ENCODE results near the gene FGF22.

Gene FGF22

DNA sequence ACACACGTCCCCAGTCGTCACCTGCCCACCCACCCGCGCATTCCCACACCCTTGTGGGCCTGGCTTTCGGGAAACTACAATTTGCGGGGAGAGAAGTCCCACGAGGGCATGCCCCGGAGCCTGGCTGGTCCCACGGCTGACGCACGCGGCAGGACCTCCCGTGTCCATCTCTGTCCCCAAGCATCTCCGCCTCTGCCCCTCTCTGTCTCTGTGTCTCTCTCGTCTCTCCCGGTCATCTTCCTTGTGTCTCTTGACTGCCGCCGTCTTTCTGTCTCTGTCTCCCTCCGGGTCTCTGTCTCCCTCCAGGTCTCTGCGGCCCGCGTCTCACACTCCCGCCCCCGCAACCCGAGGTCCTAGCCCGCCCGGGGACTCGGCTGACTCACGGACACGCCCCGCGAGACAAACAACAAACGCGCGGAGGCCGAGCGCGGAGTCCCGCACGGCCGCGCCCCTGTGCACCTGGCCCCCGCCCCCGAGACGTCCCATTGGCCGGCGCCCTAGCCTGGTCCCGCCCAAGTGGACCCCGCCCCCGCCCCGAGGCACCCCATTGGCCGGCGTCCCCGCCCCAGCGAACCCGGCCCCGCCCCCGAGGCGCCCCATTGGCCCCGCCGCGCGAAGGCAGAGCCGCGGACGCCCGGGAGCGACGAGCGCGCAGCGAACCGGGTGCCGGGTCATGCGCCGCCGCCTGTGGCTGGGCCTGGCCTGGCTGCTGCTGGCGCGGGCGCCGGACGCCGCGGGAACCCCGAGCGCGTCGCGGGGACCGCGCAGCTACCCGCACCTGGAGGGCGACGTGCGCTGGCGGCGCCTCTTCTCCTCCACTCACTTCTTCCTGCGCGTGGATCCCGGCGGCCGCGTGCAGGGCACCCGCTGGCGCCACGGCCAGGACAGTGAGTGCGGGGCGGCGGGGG lies at the start of gene FGF22:
Gene FGF22 (plus strand): TSS at position 627 of the 908 bp plus-strand sequence. CDS start 47 bp downstream, at position 674.
- DNase-seq (ENCODE audit: extremely low read depth, low read depth): no peak
- TF ChIP-seq, protein P1, sequence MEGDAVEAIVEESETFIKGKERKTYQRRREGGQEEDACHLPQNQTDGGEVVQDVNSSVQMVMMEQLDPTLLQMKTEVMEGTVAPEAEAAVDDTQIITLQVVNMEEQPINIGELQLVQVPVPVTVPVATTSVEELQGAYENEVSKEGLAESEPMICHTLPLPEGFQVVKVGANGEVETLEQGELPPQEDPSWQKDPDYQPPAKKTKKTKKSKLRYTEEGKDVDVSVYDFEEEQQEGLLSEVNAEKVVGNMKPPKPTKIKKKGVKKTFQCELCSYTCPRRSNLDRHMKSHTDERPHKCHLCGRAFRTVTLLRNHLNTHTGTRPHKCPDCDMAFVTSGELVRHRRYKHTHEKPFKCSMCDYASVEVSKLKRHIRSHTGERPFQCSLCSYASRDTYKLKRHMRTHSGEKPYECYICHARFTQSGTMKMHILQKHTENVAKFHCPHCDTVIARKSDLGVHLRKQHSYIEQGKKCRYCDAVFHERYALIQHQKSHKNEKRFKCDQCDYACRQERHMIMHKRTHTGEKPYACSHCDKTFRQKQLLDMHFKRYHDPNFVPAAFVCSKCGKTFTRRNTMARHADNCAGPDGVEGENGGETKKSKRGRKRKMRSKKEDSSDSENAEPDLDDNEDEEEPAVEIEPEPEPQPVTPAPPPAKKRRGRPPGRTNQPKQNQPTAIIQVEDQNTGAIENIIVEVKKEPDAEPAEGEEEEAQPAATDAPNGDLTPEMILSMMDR (IDR thresholded peaks at IDR 0.05; ENCODE audit: low read depth, low read length, missing control alignments): no peak
- H3K4me3 ChIP-seq (replicated peaks; ENCODE audit: low read depth, low read length): peak within 1 kb of the TSS; percentile 24

DNA sequence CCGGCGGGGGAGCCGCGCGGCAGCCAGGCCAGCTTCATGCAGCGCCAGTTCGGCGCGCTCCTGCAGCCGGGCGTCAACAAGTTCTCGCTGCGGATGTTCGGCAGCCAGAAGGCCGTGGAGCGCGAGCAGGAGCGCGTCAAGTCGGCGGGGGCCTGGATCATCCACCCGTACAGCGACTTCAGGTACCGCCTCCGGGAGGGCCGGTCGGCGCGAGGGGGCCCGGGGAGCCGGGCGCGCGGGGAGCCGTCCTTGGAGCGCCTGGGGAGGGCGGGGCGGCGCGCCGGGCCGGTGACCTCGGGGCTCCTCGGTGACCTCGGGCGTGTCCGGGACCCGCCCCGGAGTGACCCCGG lies 49.3 kb upstream of the FGF22 start:
- H3K4me3 ChIP-seq (replicated peaks; ENCODE audit: low read depth, low read length): no peak overlapping the region
- DNase-seq (ENCODE audit: extremely low read depth, low read depth): no peak
- TF ChIP-seq, protein P1 (IDR thresholded peaks at IDR 0.05; ENCODE audit: low read depth, low read length, missing control alignments): no peak

DNA sequence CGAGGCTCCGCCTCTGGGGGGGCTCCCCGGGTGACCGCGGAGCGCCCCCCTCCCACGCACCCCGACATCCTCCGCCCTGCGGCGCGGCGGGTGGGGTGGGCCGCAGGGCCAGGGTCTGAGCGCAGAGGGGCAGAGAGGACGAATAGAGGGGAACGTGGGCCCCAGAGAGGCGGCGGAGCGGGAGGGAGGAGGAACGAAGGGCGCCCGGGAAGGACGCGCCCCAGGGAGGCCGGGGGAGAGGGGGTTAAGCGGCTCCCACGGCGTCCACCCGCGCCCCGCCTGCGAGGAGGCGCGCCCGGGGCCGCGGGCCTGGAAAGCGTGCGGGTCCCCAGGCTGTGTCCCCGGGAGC lies 49.0 kb upstream of the FGF22 start:
- TF ChIP-seq, protein P1 (IDR thresholded peaks at IDR 0.05; ENCODE audit: low read depth, low read length, missing control alignments): no peak
- DNase-seq (ENCODE audit: extremely low read depth, low read depth): no peak

DNA sequence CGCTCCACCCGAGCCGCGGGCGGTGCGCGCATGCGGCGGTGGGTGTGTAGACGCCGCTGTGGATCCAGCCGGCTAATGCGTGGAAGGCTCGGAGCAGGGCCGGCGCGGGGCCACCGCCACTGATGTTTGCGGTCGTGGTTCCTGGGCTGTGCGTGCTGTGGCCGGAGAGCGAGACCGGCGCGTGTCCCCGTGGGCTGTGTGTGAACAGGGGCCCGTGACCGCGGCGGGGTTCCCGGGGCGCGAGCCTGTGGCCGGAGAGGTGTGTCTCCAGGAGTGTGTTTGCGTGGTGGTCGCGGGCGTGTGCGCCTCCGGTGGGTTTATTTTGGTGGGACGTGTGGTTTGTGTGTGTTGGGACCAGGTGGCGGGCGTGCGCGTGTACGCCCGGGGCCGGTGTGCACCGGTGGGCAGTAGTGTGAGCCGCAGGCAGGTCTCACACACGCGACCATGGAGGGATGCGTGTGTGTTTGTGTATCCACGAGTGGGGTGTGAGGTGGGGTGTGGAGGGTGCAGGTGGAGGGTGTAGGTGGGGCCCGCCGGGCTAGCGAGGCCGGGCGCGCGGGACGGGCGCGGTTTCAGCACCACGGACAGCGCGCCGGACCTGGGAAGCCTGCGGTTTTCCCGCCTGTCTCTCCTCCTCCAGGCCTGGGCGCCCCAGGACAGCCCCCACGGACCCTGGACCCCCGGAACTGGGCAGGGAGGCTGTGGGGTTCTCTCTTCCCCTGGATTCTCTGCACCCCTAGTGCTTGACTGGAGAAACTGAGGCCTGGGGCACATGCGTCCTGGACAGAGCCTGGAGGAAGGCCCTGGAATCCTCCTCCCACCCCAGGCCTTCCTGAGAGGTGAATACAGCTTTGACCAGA lies 48.4 kb upstream of the FGF22 start:
- TF ChIP-seq, protein P1 (IDR thresholded peaks at IDR 0.05; ENCODE audit: low read depth, low read length, missing control alignments): no peak
- no peak for DNase-seq (ENCODE audit: extremely low read depth, low read depth)
- H3K4me3 ChIP-seq (replicated peaks; ENCODE audit: low read depth, low read length): no peak overlapping the region

More for the DNA sequence above, 49.0 kb upstream of the FGF22 start:
- no peak overlapping the region for H3K4me3 ChIP-seq (replicated peaks; ENCODE audit: low read depth, low read length)

DNA sequence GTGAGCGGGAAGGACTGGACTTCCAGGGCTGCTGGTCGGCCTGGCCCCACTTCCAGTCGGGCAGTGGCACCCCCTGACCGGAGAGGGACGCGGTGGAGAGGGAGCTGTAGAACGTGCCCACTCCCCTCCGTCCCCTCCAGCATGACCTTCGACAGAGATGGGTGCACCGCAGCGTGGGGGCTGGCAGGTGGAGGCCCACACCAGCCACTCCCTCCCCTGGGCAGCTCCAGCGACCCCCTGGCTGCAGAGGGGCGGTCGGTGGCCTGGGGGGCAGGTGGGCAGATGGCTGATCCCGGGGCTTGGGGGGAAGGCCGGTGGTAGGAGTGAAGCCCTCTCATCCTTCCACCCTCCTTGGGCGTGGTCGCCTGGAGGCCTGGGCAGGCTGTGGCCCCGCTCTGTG lies 47.6 kb upstream of the FGF22 start:
- DNase-seq (ENCODE audit: extremely low read depth, low read depth): no peak

DNA sequence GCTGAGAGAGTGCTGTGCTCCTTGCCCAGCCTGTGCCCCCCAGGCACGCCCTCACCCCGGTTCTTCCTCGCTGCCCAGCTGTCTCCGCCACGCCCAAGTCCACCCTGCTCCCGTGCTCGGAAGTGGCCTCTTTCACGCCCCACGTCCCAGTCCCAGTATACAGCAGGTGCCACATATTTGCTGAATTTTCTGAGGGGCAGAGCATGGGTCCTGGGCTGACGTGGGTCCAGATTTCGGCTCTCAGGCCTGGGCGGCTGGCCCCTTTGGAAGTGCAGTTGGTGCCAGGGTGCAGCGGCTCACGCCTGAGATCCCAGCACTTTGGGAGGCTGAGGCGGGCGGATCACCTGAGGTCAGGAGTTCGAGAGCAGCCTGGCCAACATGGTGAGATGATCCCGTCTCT lies 46.6 kb upstream of the FGF22 start:
- H3K4me3 ChIP-seq (replicated peaks; ENCODE audit: low read depth, low read length): no peak overlapping the region
- TF ChIP-seq, protein P1 (IDR thresholded peaks at IDR 0.05; ENCODE audit: low read depth, low read length, missing control alignments): no peak
- no peak for DNase-seq (ENCODE audit: extremely low read depth, low read depth)

More for the DNA sequence above, 47.6 kb upstream of the FGF22 start:
- H3K4me3 ChIP-seq (replicated peaks; ENCODE audit: low read depth, low read length): no peak overlapping the region
- TF ChIP-seq, protein P1 (IDR thresholded peaks at IDR 0.05; ENCODE audit: low read depth, low read length, missing control alignments): no peak
